Left lung (tissue), 10 donors: ENCODE data around the gene PEX13. TPM values are rescaled to one million over a fixed set of nuclear protein-coding genes. Genes with fewer than 3 reads are reported as not detected.
A peak's percentile ranks its signal among the peaks of the same experiment; 100 is the strongest.

Source experiments
- ATAC-seq: fragments of 200-7000 bp; cut with Tn5 transposase; one replicate; pipeline ENCODE4 v1.9.1; 2020; ENCODE audit warnings: moderate library complexity
- DNase-seq, 4 donors: peaks; one replicate each; pipeline ENCODE4 v3.0.0-alpha.2; 2013 to 2020
- H3K27ac ChIP-seq, 2 donors: fragments of 200-600 bp; sonication (generic) in 1 of 2; one replicate each; pipeline versions ENCODE4 v1.5.0 to v1.8.0; 2020 to 2021
- H3K27me3 ChIP-seq, 2 donors: fragments of 200-600 bp; sonication (generic) in 1 of 2; one replicate each; pipeline versions ENCODE4 v1.5.0 to v1.8.0; 2020 to 2021
- H3K36me3 ChIP-seq, 2 donors: fragments of 200-600 bp; sonication (generic) in 1 of 2; one replicate each; pipeline versions ENCODE4 v1.5.0 to v1.8.0; 2020 to 2021
- H3K4me1 ChIP-seq, 2 donors: fragments of 200-600 bp; one replicate each; pipeline ENCODE4 v1.8.0; 2021
- H3K4me3 ChIP-seq, 2 donors: fragments of 200-600 bp; sonication (generic) in 1 of 2; one replicate each; pipeline versions ENCODE4 v1.5.0 to v1.8.0; 2020 to 2021; ENCODE audit warnings: mild to moderate bottlenecking in 1 of 2
- H3K9me3 ChIP-seq, 2 donors: fragments of 200-600 bp; sonication (generic) in 1 of 2; one replicate each; pipeline versions ENCODE4 v1.5.0 to v1.8.0; 2020 to 2021
- intact Hi-C, 2 donors: fragments of 100-400 bp; cut with DNase I; formaldehyde crosslinking; loops; one replicate each; pipeline versions ENCODE4 v1.11.2 to v1.14.2; 2022
- polyA plus RNA-seq, 6 donors: library from polyadenylated mRNA; unstranded; fragments of 120-200 nt; gene quantifications; one replicate each; pipeline ENCODE4 v1.2.1, GENCODE V29; 2013; ENCODE audit not compliant: insufficient read length in 6 of 6
- total RNA-seq, 2 donors: library from RNA; stranded (reverse); fragmentation: NEBNext Ultra II Directional; extraction: Animal tissue kit (Norgen Biotek cat#: 25700); gene quantifications; one replicate each; pipeline ENCODE4 v1.2.1, GENCODE V29; 2021
- TF ChIP-seq, protein P1 (sequence below), 2 donors: fragments of 200-600 bp; sonication (generic) in 1 of 2; IDR thresholded peaks; one replicate each; pipeline versions ENCODE4 v1.5.0 to v1.8.0; 2021; ENCODE audit warnings: antibody characterized with exemption in 2 of 2
- donor health status: DM: no; HTN: yes; CAD: no.
- donor health status: DM: no; HTN: no; CAD: no.

The PEX13 gene
- total and polyA plus RNA-seq, 8 donors, result 24.7 to 31.4 (median 28.5) TPM

DNA sequence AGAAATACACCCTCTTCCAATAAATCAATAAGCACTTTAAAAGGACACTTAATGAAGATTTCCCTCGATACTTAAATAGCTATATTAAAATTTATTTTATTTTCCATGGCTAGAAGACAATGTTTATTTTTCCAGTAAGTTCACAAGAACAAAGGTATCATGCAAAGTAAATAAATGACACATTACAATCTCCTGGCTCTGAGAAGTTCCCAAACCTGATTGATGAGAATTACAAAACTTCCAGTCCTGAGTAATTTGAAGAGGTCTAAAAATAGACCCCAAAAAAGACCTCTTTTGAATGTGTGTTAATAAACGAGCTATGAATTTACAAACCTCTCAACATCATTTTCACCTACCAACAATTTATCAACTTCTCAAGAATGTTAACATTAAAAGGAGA is 1.5 kb upstream of the PEX13 start:
- no peaks in the 10 kb centered on the region for H3K27me3 ChIP-seq
- H3K4me3 ChIP-seq, result peak overlapping the region in 1 of 2 donors; percentile 97
- ATAC-seq, result peak; percentile 1
- no peaks in the 10 kb centered on the region for H3K9me3 ChIP-seq
- H3K36me3 ChIP-seq, result peaks cover 0 to 2% of the 10 kb centered on the region in 2 donors
- peaks cover 6 to 77% of the 10 kb centered on the region in 2 donors for H3K4me1 ChIP-seq
- intact Hi-C loops, result no loop called here
- TF ChIP-seq, protein P1, sequence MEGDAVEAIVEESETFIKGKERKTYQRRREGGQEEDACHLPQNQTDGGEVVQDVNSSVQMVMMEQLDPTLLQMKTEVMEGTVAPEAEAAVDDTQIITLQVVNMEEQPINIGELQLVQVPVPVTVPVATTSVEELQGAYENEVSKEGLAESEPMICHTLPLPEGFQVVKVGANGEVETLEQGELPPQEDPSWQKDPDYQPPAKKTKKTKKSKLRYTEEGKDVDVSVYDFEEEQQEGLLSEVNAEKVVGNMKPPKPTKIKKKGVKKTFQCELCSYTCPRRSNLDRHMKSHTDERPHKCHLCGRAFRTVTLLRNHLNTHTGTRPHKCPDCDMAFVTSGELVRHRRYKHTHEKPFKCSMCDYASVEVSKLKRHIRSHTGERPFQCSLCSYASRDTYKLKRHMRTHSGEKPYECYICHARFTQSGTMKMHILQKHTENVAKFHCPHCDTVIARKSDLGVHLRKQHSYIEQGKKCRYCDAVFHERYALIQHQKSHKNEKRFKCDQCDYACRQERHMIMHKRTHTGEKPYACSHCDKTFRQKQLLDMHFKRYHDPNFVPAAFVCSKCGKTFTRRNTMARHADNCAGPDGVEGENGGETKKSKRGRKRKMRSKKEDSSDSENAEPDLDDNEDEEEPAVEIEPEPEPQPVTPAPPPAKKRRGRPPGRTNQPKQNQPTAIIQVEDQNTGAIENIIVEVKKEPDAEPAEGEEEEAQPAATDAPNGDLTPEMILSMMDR (IDR thresholded peaks at IDR 0.05), result no peak
- H3K27ac ChIP-seq, result peak overlapping the region; percentile 87 to 92
- peak in 1 of 4 donors; percentile 48 for DNase-seq

DNA sequence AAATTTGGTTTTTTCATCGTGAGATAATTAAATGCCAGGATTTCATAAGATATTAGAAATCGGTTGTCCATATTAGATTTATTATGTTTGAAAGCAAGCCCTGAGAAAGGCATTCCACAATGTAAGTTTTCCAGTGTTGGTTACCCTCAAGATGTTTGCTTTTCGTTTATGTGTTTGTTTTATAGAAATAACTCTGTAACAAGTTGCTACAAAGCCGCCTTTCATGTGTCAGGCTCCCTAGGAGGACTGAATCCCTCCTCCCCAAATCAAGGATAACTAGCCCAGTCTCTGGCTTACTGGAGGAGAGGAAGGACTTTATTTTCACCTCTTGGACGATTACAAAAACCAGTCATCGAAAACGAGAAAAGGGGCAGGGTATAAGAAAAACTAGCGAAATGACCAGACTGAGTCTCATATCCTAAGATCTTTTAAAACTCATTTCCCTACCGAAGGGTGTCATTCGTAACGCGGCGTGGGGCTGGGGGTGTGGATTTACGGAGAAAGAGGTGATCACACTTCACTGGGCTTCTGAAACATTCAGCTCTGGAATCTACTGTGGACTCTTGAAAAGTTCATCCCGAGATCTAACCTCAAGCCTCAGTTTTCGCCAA is 1.0 kb upstream of the PEX13 start:
- Histone ChIP-seq H3K36me3 (peaks cover 0 to 7% of the 10 kb centered on the region in 2 donors), H3K27me3 (no peaks in the 10 kb centered on the region), H3K4me3 (peak overlapping the region; percentile 95 to 97), H3K4me1 (peaks cover 6 to 75% of the 10 kb centered on the region in 2 donors), H3K27ac (peak overlapping the region; percentile 87 to 92), H3K9me3 (no peaks in the 10 kb centered on the region)
- DNase-seq, result peak in 1 of 4 donors; percentile 28
- TF ChIP-seq, protein P1 (IDR thresholded peaks at IDR 0.05), result no peak
- ATAC-seq, result peak; percentile 4
- intact Hi-C loops, result no loop called here

DNA sequence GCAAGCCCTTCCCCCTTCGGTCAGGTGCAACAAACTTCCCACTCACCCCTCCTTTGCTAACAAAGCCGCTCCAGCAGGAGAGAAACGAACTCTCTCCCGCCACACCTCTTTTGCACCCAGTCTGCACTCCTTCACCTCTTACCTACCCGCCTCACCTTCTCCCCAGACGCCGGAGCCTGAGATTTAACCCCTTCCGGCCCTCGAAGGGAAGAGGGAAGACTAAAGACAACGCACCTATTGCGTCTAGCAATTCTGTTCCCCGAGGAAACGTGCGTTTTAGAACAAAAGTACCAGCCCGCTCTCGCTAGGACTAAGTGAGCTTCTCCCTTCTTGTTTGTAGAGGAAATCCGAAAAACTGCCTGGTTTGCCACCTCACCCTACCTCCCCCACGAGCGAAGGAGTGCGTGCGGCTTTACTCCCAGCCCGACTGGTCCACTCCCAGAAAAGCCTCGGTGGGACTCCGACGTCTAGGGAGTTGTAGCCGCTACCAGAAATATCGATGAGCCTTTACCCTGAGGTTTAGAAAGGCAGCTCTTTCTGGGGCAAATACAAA is 441 bp upstream of the PEX13 start:
- Histone ChIP-seq H3K4me3 (peak overlapping the region; percentile 95 to 97), H3K36me3 (peaks cover 0 to 12% of the 10 kb centered on the region in 2 donors), H3K9me3 (no peaks in the 10 kb centered on the region), H3K27me3 (no peaks in the 10 kb centered on the region), H3K27ac (peak overlapping the region; percentile 87 to 92), H3K4me1 (peaks cover 2 to 72% of the 10 kb centered on the region in 2 donors)
- DNase-seq (peak; percentile 77 to 88 (median 82)), ATAC-seq (peak; percentile 83)
- intact Hi-C loops, result no loop called here
- TF ChIP-seq, protein P1 (IDR thresholded peaks at IDR 0.05), result no peak

DNA sequence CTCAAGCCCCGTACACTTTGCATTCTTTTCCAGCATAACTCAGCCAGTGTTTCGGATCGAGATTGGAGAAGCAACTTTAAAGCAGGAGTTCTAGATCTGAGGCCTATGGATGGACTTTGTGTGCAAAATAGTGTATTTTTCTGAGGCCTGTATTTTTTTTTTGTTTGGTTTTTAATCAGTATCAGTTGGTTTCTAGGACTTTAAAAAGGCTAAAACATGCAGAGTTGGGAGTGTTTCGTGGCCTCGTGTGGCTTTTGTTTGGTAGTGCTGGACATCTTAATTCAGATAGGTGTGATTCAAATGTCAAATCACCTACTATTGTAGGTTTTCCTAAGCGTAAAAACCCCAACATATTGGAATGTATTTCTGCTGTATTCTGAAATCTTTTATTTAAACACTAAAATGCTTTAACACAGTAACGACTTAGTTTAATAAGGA is 817 bp downstream of the PEX13 start:
- Histone ChIP-seq H3K27ac (peak overlapping the region; percentile 87 to 92), H3K4me3 (peak overlapping the region; percentile 95 to 97), H3K27me3 (no peaks in the 10 kb centered on the region), H3K36me3 (peaks cover 0 to 21% of the 10 kb centered on the region in 2 donors), H3K9me3 (no peaks in the 10 kb centered on the region), H3K4me1 (peaks cover 0 to 61% of the 10 kb centered on the region in 2 donors)
- peak; percentile 1 for ATAC-seq
- DNase-seq, result peak in 1 of 4 donors; percentile 15
- TF ChIP-seq, protein P1 (IDR thresholded peaks at IDR 0.05), result no peak
- intact Hi-C loops, result no loop called here

DNA sequence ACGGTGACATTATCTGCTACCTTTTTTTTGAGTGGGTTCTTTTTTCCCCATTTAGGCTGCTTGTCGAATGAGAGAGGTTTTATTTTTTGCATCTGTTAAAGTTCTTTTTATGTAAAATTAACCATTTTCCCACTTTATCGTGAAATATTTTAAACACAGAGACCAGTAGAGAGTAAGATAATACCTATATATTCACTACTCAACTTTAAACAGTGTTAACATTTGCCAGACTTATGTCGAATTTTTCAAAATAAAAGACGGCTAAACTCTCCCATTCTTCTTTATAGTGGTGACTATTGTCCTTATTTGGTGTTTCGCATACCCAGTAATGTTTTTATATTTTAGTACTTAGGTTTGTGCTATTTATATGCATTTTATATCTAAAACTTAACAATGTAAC is 1.3 kb downstream of the PEX13 start:
- intact Hi-C loops, result no loop called here
- peaks cover 0 to 57% of the 10 kb centered on the region in 2 donors for H3K4me1 ChIP-seq
- H3K9me3 ChIP-seq, result no peaks in the 10 kb centered on the region
- no peaks in the 10 kb centered on the region for H3K27me3 ChIP-seq
- ATAC-seq (no peak), DNase-seq (no peak)
- TF ChIP-seq, protein P1 (IDR thresholded peaks at IDR 0.05), result no peak
- H3K27ac ChIP-seq, result peak overlapping the region; percentile 87 to 92
- H3K4me3 ChIP-seq, result peak overlapping the region; percentile 95 to 97
- H3K36me3 ChIP-seq, result peaks cover 0 to 21% of the 10 kb centered on the region in 2 donors
